Measurements from ENCODE around the gene CSK. TPM values are rescaled to one million over a fixed set of nuclear protein-coding genes. Genes with fewer than 3 reads are reported as not detected.

Gene CSK
- total and polyA plus RNA-seq, 4 donors: 6.9 to 41.7 (median 24.1) TPM

- no peak for DNase-seq (ENCODE audit: low spot score)
- Histone ChIP-seq H3K4me1 (ENCODE audit: control insufficient read depth in 4 of 4, insufficient read depth in 4 of 4, low read length in 3 of 4) (peaks cover 17 to 79% (median 53%) of the 10 kb centered on the region in 4 donors), H3K9ac (ENCODE audit: low read depth in 1 of 2, low read length in 2 of 2) (no peak overlapping the region), H3K9me3 (ENCODE audit: control insufficient read depth in 4 of 4, low read length in 3 of 4) (no peaks in the 10 kb centered on the region), H3K27me3 (ENCODE audit: control insufficient read depth in 4 of 4, insufficient read depth in 4 of 4, low read length in 3 of 4) (no peaks in the 10 kb centered on the region), H3K27ac (ENCODE audit: low read depth in 1 of 2, low read length in 2 of 2) (no peak overlapping the region), H3K36me3 (ENCODE audit: control insufficient read depth in 4 of 4, insufficient read depth in 3 of 4, low read depth in 1 of 4, low read length in 3 of 4) (no peaks in the 10 kb centered on the region), H3K4me3 (ENCODE audit: low read depth in 1 of 3, low read length in 3 of 3) (no peak overlapping the region)
- WGBS: 94% methylated on average over 7 of the region's 7 CpGs
- no peak for TF ChIP-seq HNF4G (IDR thresholded peaks at IDR 0.05)
These were observed 9.8 kb downstream of the CSK start for GRCh38 chr15:74791667-74792066.

- no peak for DNase-seq (ENCODE audit: low spot score)
- H3K9ac ChIP-seq (ENCODE audit: low read depth in 1 of 2, low read length in 2 of 2): no peak overlapping the region
- no peak for TF ChIP-seq ATF3 (IDR thresholded peaks at IDR 0.05)
- H3K36me3 ChIP-seq (ENCODE audit: control insufficient read depth in 4 of 4, insufficient read depth in 3 of 4, low read depth in 1 of 4, low read length in 3 of 4): no peaks in the 10 kb centered on the region
- no peak overlapping the region for H3K4me3 ChIP-seq (ENCODE audit: low read depth in 1 of 3, low read length in 3 of 3)
- no peaks in the 10 kb centered on the region for H3K9me3 ChIP-seq (ENCODE audit: control insufficient read depth in 4 of 4, low read length in 3 of 4)
- 81% methylated on average over 12 of the region's 12 CpGs for WGBS
- H3K4me1 ChIP-seq (ENCODE audit: control insufficient read depth in 4 of 4, insufficient read depth in 4 of 4, low read length in 3 of 4): peaks cover 13 to 80% (median 58%) of the 10 kb centered on the region in 4 donors
- no peak overlapping the region for H3K27ac ChIP-seq (ENCODE audit: low read depth in 1 of 2, low read length in 2 of 2)
- no peaks in the 10 kb centered on the region for H3K27me3 ChIP-seq (ENCODE audit: control insufficient read depth in 4 of 4, insufficient read depth in 4 of 4, low read length in 3 of 4)
These were observed 10.5 kb downstream of the CSK start for GRCh38 chr15:74792227-74793016.

- DNase-seq (ENCODE audit: low spot score): no peak
- WGBS: 82% methylated on average over 12 of the region's 12 CpGs
- Histone ChIP-seq H3K9me3 (ENCODE audit: control insufficient read depth in 4 of 4, low read length in 3 of 4) (no peaks in the 10 kb centered on the region), H3K27ac (ENCODE audit: low read depth in 1 of 2, low read length in 2 of 2) (no peak overlapping the region), H3K4me1 (ENCODE audit: control insufficient read depth in 4 of 4, insufficient read depth in 4 of 4, low read length in 3 of 4) (peaks cover 18 to 80% (median 58%) of the 10 kb centered on the region in 4 donors), H3K4me3 (ENCODE audit: low read depth in 1 of 3, low read length in 3 of 3) (no peak overlapping the region), H3K36me3 (ENCODE audit: control insufficient read depth in 4 of 4, insufficient read depth in 3 of 4, low read depth in 1 of 4, low read length in 3 of 4) (no peaks in the 10 kb centered on the region), H3K9ac (ENCODE audit: low read depth in 1 of 2, low read length in 2 of 2) (no peak overlapping the region), H3K27me3 (ENCODE audit: control insufficient read depth in 4 of 4, insufficient read depth in 4 of 4, low read length in 3 of 4) (no peaks in the 10 kb centered on the region)
- TF ChIP-seq MAX (IDR thresholded peaks at IDR 0.05) (no peak), RAD21 (IDR thresholded peaks at IDR 0.05) (peak in 1 of 2 donors; percentile 12)
These were observed 11.5 kb downstream of the CSK start for GRCh38 chr15:74793135-74794028.

GRCh38 chr15:74794248-74794969 lies 12.5 kb downstream of the CSK start:
- TF ChIP-seq FOXA1 (IDR thresholded peaks at IDR 0.05) (no peak), TAF1 (conservative IDR thresholded peaks at IDR 0.05) (no peak)
- Histone ChIP-seq H3K9me3 (ENCODE audit: control insufficient read depth in 4 of 4, low read length in 3 of 4) (no peaks in the 10 kb centered on the region), H3K9ac (ENCODE audit: low read depth in 1 of 2, low read length in 2 of 2) (no peak overlapping the region), H3K27ac (ENCODE audit: low read depth in 1 of 2, low read length in 2 of 2) (peak overlapping the region in 1 of 2 donors; percentile 16), H3K27me3 (ENCODE audit: control insufficient read depth in 4 of 4, insufficient read depth in 4 of 4, low read length in 3 of 4) (no peaks in the 10 kb centered on the region), H3K4me3 (ENCODE audit: low read depth in 1 of 3, low read length in 3 of 3) (no peak overlapping the region), H3K4me1 (ENCODE audit: control insufficient read depth in 4 of 4, insufficient read depth in 4 of 4, low read length in 3 of 4) (peaks cover 23 to 80% (median 58%) of the 10 kb centered on the region in 4 donors), H3K36me3 (ENCODE audit: control insufficient read depth in 4 of 4, insufficient read depth in 3 of 4, low read depth in 1 of 4, low read length in 3 of 4) (peaks cover 0 to 4% (median 0%) of the 10 kb centered on the region in 4 donors)
- DNase-seq (ENCODE audit: low spot score): no peak
- 95% methylated on average over 8 of the region's 9 CpGs for WGBS
